ENCODE data around the gene CBFA2T2.

GRCh38 chr20:33604084-33604990 is 114.4 kb downstream of the CBFA2T2 start:
- TF ChIP-seq CTCF (IDR thresholded peaks at IDR 0.05), result no peak
- no peak for TF ChIP-seq POLR2A (IDR thresholded peaks at IDR 0.05)
